Ectodermal cell (in vitro differentiated cells): ENCODE results near the gene ABTB1.

Experiments used
- H3K27ac ChIP-seq: 2 replicates; pipeline ENCODE4 v1.7.0; 2013; ENCODE audit warnings: mild to moderate bottlenecking, low read depth, low read length; ENCODE audit not compliant: insufficient read depth, poor library complexity, severe bottlenecking
- H3K27me3 ChIP-seq: 2 replicates; pipeline ENCODE4 v1.7.0; 2013; ENCODE audit warnings: mild to moderate bottlenecking, low read length; ENCODE audit not compliant: insufficient read depth, control insufficient read depth, poor library complexity, severe bottlenecking
- H3K36me3 ChIP-seq: one replicate; pipeline ENCODE4 v1.7.0; 2013; ENCODE audit warnings: low read length; ENCODE audit not compliant: control insufficient read depth, insufficient read depth
- H3K4me1 ChIP-seq: one replicate; pipeline ENCODE4 v1.7.0; 2013; ENCODE audit warnings: low read length; ENCODE audit not compliant: control insufficient read depth, insufficient read depth
- H3K4me3 ChIP-seq: 2 replicates; pipeline ENCODE4 v1.7.0; 2013; ENCODE audit warnings: low read depth, low read length, control low read depth; ENCODE audit not compliant: insufficient read depth
- H3K9me3 ChIP-seq: 2 replicates; pipeline ENCODE4 v1.7.0; 2013; ENCODE audit warnings: mild to moderate bottlenecking, low read length, moderate library complexity; ENCODE audit not compliant: control insufficient read depth
- WGBS, 2 experiments: methylation state at CpG; one replicate each; pipeline ENCODE4 v1.1.7; 2013; ENCODE audit warnings: missing lambda C conversion rate in 2 of 2; 5-methylcytosine and 5-hydroxymethylcytosine counted together

ABTB1 gene

DNA sequence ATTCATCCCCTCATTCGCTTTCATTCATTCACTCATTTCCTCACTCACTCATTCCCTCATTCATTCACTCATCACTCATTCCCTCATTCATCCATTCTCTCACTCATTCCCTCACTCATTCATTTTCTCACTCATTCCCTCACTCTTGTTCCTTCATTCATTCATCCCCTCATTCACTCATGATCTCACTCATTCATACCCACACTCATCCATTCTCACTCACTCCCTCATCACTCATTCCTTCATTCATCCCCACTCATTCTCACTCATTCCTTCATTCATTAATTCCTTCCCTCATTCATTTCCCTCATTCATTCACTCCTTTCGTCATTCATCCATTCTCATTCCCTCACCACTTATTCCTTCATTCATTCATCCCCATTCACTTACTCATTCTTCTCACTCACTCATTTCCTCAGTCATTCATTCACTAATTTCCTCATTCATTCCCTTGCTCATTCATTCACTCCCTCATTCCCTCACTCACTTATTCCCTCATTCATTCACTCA, 14.5 kb downstream of the ABTB1 start:
- Histone ChIP-seq H3K27ac (no peak overlapping the region), H3K4me3 (no peak overlapping the region), H3K27me3 (no peaks in the 10 kb centered on the region), H3K36me3 (no peaks in the 10 kb centered on the region), H3K9me3 (no peaks in the 10 kb centered on the region), H3K4me1 (peaks cover 28% of the 10 kb centered on the region)
- WGBS, 2 experiments = 90 to 93% methylated on average over 2 of the region's 2 CpGs

DNA sequence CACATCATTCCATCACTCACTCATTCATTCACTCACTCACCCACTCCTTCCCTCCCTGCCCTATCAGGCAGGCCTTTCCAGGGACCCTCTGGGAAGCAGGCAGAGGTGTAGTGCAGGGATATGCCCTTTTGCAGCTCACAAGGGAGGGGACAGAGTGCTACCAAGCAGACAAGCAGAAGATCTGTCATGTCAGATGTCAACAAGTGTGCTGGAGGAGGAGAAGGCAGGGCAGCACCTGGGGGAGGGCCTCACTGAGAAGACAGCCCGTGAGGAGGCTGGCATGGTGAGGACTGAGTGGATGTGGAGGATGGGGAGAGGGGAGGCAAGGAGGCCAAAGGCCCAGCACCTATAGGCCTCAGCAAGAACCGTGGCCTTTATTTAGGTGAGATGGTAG, 15.3 kb downstream of the ABTB1 start:
- 81 to 83% methylated on average over 2 of the region's 2 CpGs for WGBS, 2 experiments
- Histone ChIP-seq H3K9me3 (no peaks in the 10 kb centered on the region), H3K36me3 (no peaks in the 10 kb centered on the region), H3K4me1 (peaks cover 28% of the 10 kb centered on the region), H3K27ac (no peak overlapping the region), H3K27me3 (no peaks in the 10 kb centered on the region), H3K4me3 (no peak overlapping the region)

DNA sequence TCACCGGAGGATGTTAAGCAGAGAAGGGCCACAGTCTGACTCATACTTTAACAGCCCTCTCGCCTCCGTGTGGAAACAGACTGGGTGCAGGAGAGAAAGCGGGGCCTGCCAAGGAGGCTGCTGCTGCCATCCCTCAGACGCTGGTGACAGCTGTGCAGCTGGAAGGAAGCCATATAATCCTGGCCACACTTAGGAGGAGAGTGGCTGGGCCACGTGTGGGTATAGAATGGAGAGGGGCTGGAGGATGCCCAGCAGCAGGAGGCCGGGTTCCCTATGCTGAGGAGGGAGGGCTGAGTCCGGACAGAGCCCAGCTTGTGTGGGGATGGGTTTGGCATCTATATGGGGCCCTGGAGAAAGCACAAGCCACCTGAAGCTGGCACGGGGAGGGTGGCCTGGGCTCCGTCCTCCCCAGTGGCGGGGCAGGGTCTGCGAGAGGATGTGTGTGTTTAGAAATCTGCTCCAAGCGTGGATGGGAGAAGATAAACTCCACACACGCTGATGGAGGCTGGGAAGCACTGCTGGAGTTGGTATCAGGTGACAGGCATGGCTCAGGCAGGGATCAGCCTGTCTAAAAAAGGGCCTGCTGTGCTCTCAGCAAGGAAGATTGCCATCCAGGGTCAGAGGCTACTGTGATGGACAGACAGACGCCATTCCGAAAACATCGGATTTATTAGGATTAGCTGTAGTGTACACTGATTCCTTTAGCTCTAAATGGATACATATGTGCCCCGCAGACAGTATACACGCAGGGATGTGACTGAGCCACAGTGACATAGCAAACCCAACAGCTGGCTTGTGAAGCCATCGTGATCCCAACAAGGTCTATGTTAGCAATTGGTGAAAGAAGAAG, 15.9 kb downstream of the ABTB1 start:
- Histone ChIP-seq H3K27me3 (no peaks in the 10 kb centered on the region), H3K36me3 (no peaks in the 10 kb centered on the region), H3K4me3 (no peak overlapping the region), H3K9me3 (no peaks in the 10 kb centered on the region), H3K27ac (no peak overlapping the region), H3K4me1 (peaks cover 28% of the 10 kb centered on the region)
- WGBS, 2 experiments = 59 to 62% methylated on average over 20 of the region's 20 CpGs

DNA sequence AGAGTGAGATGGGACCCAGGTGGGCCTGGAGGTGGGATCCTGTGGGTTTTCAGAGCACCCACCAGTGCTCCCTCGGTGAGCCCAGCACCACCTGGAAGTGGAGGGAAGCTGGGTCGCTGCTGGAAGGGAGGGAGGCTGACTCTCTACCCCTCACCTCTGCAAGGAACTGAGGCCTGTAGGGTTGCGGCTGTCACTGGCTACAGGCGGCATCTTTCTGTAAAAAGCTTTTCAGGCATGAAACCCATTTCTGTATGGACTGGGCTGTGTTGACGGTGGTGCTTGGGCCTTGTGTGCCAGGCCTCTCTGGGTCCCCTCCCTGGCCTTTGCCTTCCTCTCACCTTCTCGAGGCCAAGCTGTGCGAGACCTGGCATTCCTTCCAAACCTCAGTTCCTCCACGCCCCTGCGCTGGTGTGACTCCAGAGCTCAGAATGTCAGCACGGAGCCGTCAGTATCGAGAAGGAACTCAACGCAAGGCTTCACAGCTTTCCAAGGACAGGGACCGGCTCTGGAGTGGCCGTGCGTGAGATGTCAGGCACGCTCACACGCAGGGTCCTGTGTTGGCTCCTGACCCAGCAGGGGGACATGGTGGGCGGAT, 16.6 kb downstream of the ABTB1 start:
- 88% methylated on average over 19 of the region's 19 CpGs for WGBS, 2 experiments
- H3K36me3 ChIP-seq = no peaks in the 10 kb centered on the region
- H3K27ac ChIP-seq = no peak overlapping the region
- no peaks in the 10 kb centered on the region for H3K27me3 ChIP-seq
- H3K4me3 ChIP-seq = no peak overlapping the region
- H3K4me1 ChIP-seq = peaks cover 28% of the 10 kb centered on the region
- no peaks in the 10 kb centered on the region for H3K9me3 ChIP-seq

DNA sequence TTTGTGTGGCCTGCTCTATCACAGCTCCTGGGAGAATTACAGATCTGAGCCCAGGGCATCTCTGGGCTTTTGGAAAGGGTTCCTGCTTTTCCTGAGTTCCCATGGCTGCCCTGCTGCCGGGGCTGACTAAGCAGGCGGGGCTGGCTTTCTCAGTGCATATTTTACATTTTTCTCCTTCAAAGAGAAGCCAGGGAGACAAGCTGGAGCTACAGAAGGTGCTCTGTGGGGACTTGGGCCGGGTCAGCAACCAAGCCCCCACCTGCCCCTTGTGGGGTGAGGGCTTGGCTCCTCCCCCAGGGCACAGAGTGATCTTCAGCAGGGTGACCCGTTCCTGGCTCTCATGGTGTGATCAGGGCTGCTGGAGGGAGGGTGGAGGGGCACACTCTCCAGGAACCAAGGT, 17.4 kb downstream of the ABTB1 start:
- Histone ChIP-seq H3K27ac (peak overlapping the region; percentile 11), H3K4me3 (no peak overlapping the region), H3K9me3 (no peaks in the 10 kb centered on the region), H3K36me3 (no peaks in the 10 kb centered on the region), H3K27me3 (no peaks in the 10 kb centered on the region), H3K4me1 (peaks cover 28% of the 10 kb centered on the region)
- 41 to 58% methylated on average over 4 of the region's 4 CpGs for WGBS, 2 experiments

DNA sequence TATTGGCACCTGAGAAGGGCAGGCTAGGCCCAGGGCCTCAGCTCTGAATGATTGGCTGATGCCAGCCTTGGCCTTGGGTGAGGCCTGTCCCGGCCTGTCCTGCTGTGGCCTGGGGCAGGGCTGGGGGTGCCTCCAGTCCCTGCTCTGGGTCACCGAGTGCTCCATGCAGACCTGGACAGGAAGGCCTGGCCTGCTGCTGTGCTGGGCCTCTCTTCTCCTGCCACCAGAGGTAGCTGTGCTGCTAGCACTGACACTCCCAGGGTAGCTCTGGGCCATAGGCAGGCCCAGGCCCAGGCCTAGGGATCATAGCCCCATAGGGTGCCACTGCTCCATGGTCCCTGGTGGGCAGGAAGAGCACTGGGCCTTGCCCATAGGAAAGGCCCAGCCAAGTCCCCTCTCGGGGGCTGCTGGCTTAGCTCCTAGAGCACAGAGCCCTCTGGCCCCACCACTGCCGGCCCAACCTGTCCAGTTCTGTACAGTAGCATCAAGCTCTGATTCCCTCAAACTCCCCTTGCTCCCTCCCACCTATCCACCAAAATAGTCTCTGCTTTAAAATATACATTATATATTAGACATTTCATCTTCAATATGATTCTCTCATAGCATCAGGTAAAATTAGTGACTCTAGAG, 18.2 kb downstream of the ABTB1 start:
- Histone ChIP-seq H3K27ac (no peak overlapping the region), H3K36me3 (no peaks in the 10 kb centered on the region), H3K4me3 (no peak overlapping the region), H3K4me1 (peaks cover 28% of the 10 kb centered on the region), H3K9me3 (no peaks in the 10 kb centered on the region), H3K27me3 (no peaks in the 10 kb centered on the region)
- WGBS, 2 experiments = 79 to 90% methylated on average over 4 of the region's 4 CpGs

DNA sequence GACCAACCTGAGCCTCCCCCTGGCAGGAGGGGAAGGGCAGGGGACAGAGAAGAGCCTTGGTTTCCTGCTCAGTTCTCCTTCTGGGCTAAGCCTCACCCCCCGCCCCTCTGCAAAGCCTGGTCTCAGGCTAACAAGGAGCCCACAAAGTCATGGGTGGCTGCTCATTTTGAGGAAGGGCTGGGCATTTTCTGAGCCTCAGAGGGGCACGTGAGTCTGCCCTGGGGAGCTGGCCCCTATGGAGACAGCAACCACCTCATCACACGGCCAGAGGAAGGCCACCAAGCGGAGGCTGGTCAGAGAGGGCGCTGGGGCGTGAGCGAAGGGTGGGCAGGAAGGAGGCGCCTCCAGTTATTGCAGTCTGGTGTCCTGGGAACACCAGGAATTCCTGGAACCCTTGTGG, 18.7 kb downstream of the ABTB1 start:
- H3K27me3 ChIP-seq = no peaks in the 10 kb centered on the region
- no peaks in the 10 kb centered on the region for H3K36me3 ChIP-seq
- H3K27ac ChIP-seq = no peak overlapping the region
- H3K4me1 ChIP-seq = peaks cover 28% of the 10 kb centered on the region
- no peaks in the 10 kb centered on the region for H3K9me3 ChIP-seq
- 90 to 92% methylated on average over 8 of the region's 8 CpGs for WGBS, 2 experiments
- no peak overlapping the region for H3K4me3 ChIP-seq

DNA sequence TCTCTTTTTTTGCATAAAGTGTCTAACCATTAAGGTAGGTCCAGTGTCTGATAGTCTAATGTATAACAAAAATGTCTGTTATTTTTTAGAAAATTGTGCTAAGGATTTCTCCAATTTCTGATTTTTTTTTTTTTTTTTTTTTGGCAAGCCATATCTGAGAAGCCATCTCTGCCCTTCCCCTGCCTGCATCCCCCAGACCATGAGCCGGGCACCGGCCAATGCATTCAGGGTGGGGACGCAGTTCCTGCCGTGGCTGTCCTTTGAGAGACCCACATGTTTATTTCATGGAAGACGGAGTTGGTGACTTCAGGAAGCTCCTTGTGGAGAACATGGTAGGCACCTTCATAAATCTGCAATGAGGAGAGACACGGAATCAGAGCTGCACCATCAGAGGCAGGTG, 19.2 kb downstream of the ABTB1 start:
- WGBS, 2 experiments = 94 to 96% methylated on average over 6 of the region's 6 CpGs
- no peaks in the 10 kb centered on the region for H3K36me3 ChIP-seq
- H3K27ac ChIP-seq = no peak overlapping the region
- H3K4me3 ChIP-seq = no peak overlapping the region
- H3K27me3 ChIP-seq = no peaks in the 10 kb centered on the region
- H3K9me3 ChIP-seq = no peaks in the 10 kb centered on the region
- H3K4me1 ChIP-seq = peaks cover 28% of the 10 kb centered on the region

DNA sequence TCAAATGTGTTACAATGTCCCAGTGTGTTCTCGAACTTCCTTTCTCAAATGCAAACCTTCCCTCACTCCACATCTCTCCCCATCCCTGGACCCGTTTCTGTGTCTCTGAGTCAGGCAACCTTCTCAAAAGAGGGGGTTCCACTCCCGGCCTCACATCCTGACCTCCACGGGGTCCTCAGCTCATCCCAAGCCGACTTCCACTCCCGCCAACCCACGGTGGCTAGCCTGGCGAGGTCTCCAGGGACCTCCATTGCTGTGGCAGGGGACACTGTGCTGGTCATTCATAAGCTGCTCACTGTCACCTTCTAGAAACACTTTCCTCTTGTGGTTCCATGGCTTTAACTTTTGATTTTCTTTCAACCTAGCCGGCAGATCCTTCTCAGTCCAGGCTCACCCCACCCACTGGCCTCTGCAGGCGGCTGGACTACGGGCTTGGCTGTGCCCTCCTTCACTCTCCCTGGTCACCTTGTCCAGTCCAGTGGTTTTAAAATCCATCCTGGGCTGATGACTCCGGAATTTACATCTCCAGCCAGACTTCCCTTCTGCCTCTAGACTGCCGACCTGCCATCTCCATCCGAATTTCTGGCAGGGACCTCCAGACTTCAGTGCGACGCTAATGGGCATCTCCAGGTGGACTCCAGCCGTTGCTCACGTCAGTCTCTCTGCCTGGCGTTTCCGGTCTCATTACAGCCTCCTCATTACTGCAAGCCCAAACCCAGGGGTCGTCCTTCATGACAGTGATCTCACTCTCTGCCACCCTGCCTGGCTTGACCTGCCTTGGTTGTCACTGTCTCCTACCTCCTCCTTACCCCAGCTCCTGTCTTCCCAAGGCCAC, 20.0 kb downstream of the ABTB1 start:
- Histone ChIP-seq H3K4me3 (no peak overlapping the region), H3K36me3 (no peaks in the 10 kb centered on the region), H3K9me3 (no peaks in the 10 kb centered on the region), H3K27me3 (no peaks in the 10 kb centered on the region), H3K27ac (no peak overlapping the region), H3K4me1 (peaks cover 28% of the 10 kb centered on the region)
- 88 to 90% methylated on average over 21 of the region's 21 CpGs for WGBS, 2 experiments
